HG03175 (cell line): ENCODE data around the gene CTSV.
"Not testable (repeated sequence)": the region's sequence is repeated elsewhere in the genome, so short reads cannot be mapped to it uniquely, and the experiment has no call there.

Experiments used
- ATAC-seq: cut with Tn5 transposase; IDR thresholded peaks from one replicate; pipeline ENCODE4 v1.9.1; 2021; ENCODE audit warnings: mild to moderate bottlenecking, moderate library complexity; ENCODE audit not compliant: unreplicated experiment

The CTSV gene

DNA sequence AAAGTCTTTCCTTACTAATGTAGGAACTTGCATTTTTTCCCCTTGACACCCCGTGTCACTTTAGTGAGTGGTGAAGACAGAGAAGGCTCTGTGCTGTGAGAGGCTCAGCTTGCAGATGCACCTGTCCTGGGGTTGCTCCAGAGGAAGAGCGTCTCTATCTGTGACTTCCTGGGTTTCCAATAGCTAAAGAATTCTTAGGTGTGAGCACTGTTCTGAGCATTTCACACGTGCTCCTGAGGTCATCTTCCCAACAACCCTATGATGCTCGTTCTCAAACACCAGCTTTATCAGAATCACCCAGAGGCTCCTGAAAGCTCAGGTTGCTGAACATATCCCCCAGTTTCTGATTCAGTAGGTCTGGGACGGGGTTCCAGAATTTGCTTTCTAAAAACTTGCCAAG, 6.4 kb upstream of the CTSV start:
- ATAC-seq = no peak

DNA sequence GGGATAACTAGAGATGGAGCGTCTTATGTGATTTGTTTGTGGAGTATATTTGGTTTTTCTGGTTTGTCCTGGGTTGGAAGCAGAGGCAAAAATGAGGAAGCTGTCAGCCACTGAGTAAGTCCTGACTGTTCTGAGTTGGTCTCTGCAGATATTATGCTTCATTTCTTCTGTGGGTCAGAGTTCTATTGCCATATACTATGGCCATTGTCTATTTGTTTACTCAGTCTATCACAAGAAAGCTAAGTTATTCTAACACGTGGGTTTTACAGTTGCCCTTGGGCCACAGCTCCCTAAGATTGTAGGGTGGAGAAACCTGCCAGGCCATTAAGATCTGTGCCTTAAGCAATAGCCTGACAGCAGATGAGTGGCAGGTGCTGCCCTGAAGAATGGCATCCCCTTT, 3.0 kb upstream of the CTSV start:
- ATAC-seq = no peak

DNA sequence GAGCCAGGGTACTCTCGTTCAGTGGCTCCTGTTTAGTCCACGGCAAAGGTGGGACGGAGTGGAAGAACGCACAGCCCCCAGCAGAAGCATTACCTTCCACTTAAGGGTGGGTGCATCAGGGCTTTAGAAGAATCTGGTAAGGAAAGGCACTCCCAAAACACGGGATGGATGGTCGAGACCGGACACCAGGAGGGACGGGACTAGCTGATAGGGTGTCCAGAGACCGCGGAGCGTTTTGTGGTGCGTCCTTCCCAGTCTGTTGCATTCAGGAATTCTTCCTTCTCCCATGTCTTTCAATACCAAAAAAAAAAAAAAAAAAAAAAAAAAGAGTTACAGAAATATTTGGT, 545 bp upstream of the CTSV start:
- ATAC-seq = no peak

DNA sequence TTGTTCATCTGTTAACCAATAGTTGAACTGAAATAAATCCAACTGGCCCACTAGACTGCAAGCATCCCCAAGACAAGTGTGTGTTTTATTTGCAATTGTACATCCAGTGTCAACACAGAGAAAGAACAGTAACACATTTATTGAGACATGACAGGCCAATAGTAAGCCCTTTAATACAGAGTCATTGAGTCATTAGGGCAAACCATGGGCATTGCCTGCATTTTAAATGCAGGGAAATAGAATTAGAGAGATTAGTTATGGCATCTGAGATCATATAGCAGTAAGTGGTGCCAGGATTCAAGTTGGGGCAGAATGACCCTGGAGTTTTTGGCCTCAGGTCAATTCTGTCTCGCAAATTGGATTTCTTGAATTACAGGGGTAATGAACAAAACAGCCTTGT, 15.4 kb downstream of the CTSV start:
- ATAC-seq = not testable (repeated sequence)

DNA sequence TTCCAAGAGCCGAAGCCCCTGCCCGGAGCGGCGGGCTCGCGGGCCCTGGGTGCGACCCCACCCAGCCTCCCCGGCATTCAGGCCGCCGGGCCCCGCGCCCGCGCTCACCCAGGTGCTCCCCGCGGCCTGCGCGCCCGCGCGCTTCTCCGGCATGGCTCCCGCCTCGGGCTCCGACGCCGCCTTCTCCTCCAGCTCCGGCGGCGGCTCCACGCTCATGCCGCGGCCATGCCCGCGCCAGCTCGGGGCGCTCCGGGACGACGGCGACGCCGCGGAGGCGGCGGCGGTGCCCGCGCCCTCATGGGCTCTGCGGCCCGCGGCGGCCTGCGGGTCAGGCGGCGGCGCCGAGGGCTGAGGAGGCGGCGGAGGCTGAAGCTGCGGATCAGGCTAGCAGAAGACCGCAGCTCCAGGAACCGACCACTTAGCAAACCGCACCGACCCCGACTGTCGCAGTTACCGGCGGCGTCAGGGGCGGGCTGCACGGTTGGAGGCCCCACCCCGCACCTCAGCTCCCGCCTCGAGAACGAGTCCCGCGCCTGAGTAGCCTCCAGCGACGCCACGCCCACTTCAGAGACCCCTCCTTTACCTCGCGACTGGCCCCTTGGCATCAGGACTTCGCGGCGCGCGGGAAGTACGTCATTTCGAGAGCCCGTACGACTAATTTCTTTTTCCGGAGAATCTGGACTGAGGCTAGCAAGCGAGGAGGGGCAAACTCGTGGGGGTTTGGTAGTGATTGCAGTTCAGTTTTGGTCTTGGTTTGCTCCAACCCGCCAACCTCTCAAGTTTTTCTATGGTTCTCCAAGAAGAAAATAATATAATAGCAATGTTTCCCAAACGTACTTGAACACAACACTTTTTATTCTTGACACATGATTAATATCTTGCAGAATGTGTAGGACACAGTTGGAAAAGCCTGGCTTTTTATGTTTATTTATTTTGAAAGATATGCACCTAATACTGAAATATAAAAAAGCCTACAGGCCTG, 25.5 kb downstream of the CTSV start:
- ATAC-seq = peak; percentile 79

DNA sequence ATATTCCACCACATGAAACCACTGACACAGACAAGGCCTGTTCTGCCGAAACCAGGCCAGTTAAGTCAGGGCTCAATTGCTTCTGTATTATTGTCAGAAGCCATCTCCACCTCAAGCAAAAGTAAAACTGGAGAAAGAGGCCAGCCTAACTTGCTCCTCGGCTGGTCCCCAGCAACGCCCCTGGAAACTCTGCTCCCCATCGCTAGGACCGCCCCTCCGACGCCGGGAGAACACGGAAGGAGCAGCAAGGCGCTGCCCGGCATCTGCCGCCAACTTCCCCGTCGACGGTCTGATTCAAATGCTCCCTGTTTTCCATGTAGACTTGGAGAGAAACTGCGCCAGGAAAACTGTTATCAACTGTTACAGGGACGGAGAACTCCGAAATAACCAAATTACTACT, 26.3 kb downstream of the CTSV start:
- ATAC-seq = peak; percentile 74

DNA sequence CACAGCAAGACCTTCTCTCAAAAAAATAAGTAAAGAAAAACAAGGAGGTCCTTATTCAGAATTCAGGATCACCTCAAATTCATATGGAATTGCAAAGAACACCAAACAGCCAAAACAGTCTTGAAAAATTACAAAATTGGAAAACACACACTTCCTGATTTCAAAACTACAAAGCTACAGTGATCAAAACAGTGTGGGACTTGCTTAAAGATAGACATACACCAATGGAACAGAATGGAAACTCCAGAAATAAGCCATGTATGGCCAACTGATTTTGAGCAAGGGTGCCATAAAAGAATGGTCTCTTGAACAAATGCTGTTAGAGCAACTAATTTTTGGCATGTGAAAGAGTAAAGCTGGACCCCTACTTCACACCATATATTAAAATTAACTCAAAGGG, 36.7 kb downstream of the CTSV start:
- ATAC-seq = not testable (repeated sequence)

DNA sequence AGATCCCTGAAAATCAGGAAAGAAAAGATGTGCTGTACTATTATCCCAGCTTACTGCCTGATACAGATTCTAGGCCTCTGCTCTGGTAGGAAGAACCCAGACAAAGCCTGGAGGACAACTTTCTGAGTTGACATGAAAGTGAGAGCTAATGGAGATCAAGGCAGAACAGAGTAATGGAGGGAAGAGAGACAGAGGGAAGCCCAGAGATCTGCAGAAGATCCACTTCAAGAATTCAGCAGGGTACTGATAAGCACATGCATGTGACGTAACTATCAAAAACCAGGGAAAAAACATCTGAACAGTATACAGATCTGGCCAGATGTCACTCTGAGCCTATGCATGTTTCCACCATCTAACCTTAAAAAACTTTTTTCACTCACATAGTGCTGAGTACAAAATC, 37.6 kb downstream of the CTSV start:
- not testable (repeated sequence) for ATAC-seq

DNA sequence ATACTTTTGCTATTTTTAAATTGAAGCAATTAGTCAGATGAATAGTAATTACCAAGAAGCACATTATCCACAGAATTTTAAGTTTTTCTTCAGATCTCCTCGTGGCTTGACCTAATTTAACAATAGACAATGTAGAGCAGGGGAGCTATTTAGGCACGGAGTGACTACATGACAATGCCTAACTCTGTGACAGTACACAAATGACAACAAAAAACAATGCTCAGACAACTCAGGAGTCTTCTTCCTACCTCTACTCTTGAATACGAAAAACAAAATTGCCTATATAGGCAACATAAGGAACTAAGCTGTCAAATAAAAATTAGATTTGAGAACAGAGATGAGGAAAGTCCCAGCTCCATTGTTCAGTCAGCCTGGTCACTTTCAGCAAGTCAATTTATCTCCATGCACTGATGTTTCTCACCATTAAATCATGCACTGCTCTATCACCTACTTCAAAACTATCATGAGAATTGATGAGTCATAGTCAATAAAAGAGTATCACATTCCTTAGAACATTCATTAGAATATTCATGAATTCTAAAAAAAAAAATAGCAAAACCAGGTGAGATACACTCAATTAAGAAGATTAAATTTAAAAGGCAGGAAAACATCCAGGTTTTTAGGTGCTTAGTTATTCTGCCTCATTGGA, 38.7 kb downstream of the CTSV start:
- not testable (repeated sequence) for ATAC-seq

DNA sequence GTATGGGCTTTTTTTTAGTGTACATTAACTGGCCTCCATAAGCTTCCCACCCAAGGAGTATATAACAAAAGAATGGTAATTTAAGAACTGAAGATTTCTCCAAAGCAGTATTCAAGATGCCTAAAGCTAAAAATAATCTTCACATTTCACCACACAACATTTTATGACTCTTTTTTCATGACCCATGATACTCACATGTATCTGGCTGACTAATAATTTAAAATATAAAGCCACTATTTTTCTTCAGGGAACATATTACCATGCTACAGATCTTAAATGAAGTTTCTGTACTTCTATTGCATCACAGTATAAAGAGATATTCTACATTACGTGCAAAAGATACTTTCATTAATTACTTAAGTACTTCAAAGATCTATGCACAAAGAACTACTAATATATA, 39.2 kb downstream of the CTSV start:
- ATAC-seq = not testable (repeated sequence)

DNA sequence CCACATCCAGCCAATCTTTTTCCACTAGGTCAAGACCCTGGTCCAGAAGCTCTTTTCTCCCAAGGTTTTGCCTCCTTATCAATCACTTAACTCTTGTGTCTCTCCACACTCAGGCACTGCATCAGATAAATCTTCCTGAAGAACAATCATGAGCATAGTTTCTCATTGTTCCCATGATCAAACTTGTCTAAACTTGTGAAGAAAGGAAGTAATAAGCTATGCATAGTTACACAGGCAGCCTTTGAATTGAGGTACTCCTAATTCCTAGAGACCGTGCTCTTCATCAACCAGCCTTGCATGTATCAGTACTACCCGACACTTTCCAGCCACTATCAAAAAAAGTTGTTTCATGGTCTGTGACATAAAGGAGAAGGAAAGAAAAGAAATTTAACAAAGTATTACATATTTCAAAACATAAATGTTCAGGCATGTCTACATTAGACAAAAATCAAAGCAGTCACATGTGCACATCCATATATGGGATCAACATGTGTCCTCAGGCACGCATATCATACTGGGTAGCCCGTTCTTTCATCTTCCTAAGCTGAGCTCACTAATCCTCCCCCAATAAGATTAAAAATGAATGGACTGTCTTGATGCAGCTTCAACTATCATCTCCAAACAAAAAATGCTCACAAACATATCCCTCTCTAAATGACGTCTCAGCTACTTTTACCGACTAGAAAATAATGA, 41.8 kb downstream of the CTSV start:
- not testable (repeated sequence) for ATAC-seq

DNA sequence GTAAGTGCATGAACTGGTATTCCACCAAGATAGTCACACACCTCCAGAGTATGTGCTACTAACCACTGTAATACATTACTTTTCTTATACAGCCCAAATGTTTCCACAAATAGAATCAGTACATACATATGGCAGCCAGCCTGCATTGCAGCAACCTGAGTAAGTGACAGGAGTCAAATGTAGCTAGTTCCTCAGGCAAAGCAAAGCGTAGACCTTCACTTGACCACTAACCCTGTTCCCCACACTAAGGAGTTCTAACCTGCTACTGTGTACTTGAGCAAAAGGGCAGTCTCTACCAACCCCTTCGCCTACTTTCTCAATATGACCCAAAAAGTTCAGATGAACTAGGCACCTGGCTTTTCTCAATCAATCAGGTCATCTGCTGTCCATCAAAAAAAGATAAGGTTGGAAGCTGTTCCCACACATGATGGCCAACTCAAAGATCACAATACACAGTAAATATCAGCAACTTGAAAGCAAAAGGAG, 44.4 kb downstream of the CTSV start:
- not testable (repeated sequence) for ATAC-seq

DNA sequence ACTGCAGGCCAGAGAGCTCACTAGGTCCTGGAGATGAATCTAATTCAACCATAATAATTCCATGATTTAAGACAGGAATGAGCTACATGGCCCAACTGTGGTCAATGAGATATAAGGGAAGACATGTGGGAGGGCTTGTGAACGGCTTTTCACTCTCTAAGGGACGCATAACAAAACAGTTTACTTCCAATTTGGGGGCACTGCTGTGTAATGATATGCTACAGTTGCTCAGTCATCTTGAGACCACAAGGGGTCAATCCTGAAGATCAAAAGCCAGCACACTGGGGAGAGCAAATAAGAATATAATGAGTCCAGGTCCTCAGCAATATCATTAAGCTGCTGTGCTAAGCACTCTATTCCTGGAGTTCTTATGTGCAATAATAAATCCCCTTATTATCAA, 46.6 kb downstream of the CTSV start:
- not testable (repeated sequence) for ATAC-seq

DNA sequence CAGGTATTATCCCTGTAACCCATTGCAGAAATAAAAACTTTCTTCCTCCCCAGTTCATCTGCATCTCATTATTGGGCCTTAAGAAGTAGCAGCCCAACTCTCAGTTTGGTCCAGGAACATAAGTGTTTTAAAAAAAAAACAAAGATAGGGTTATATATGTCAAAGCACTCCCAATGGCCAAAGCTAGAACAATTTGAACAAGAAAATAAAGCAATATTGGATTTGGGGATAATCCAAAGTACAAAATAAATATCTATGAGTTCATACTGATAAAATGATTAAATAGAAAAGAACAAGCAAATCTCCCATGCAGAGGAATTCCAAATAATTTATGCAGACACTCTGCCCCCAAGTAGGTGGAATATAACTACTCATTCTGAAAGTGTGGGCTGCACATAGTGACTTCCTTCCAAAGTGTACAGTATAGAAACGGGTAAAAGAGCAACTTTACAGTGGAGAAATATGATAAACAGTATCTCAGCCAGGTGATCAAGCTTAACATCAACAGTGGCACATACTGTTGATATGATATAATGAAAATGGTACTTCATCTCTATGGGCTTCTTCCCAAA, 49.1 kb downstream of the CTSV start:
- not testable (repeated sequence) for ATAC-seq

DNA sequence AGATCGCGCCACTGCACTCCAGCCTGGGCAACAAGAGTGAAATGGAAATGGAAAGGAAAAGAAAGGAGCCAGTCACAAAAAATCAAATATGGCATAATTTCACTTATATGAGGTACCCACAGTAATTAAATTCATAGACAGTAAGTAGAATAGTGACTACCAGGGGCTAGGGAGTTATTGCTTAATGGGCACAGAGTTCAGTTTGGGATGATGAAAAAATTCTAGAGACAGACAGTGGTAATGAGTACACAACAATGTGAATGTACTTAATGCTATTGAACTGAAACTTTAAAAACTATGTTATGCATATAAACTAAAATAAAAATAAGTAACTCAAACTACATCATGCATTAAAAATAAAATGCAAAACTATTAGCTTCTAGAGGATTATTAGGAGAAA, 54.1 kb downstream of the CTSV start:
- ATAC-seq = not testable (repeated sequence)

DNA sequence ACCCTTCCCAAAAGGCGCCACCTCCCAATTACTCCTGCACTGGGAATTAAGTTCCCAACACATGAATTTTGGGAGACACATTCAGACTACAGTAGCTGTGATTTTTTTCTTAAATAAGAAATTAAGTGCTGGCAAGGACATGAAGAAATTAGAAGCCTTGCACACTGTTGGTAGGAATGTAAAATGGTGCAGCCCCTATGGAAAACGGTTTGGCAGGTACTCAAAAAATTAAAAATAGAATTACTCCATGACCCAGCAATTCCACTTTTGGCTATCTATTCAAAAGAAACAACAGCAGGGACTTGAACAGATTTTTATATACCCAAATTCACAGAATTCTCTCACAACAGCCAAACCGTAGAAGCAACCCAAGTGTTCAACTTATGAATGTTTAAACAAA, 54.8 kb downstream of the CTSV start:
- ATAC-seq = not testable (repeated sequence)

DNA sequence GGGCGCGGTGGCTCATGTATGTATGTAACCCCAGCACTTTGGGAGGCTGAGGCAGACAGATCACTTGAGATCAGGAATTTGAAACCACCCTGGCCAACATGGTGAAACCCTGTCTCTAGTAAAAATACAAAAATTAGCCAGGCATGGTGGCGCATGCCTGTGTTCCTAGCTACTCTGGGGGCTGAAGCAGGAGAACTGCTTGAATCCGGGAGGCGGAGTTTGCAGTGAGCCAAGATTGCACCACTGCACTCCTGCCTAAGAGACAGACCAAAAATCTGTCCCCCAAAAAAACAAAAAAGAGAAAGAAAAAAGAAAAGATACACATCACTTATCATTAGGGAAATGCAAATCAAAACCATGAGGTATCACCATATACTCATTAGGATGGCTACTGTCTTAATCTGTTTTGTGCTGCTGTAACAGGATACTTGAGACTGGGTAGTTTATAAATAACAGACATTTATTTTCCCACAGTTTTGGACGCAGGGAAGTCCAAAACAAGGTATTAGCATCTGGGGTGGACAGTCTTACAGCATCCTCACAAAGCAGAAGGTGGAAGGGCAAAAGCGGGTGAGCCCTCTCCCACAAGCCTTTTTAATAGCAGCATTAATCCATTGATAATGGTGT, 55.3 kb downstream of the CTSV start:
- not testable (repeated sequence) for ATAC-seq
